Kidney epithelial cell (primary cell): ENCODE data around the gene TERT. TPM values are rescaled to one million over a fixed set of nuclear protein-coding genes. Genes with fewer than 3 reads are reported as not detected.

ENCODE experiments used
- DNase-seq: peaks from one replicate; pipeline ENCODE4 v3.0.0-alpha.2; 2010; ENCODE audit warnings: low read depth
- H3K27me3 ChIP-seq: 2 replicates; pipeline ENCODE4 v1.6.0; 2011; ENCODE audit warnings: low read length; ENCODE audit not compliant: control insufficient read depth, insufficient read depth
- H3K36me3 ChIP-seq: 2 replicates; pipeline ENCODE4 v1.5.1; 2011; ENCODE audit warnings: low read length; ENCODE audit not compliant: control insufficient read depth, insufficient read depth
- H3K4me3 ChIP-seq: 2 replicates; pipeline ENCODE4 v1.5.1; 2011; ENCODE audit warnings: low read depth, mild to moderate bottlenecking, control low read depth, low read length
- CTCF ChIP-seq: IDR thresholded peaks from 2 replicates; pipeline ENCODE4 v1.5.1; 2011; ENCODE audit warnings: mild to moderate bottlenecking, moderate library complexity, low read length, control low read depth, inconsistent platforms; ENCODE audit not compliant: insufficient read depth, poor library complexity, severe bottlenecking
- total RNA-seq: library from RNA; depleted of rRNA; stranded (reverse); fragments of >200 nt; gene quantifications from 2 replicates; pipeline ENCODE4 v1.2.3, GENCODE V29; 2015

The TERT gene
- total RNA-seq, 1 donor from 2014 or later, result not detected

GRCh38 chr5:1280177-1281037 is 14.5 kb downstream of the TERT start:
- DNase-seq, result no peak
- no peaks in the 10 kb centered on the region for H3K27me3 ChIP-seq
- no peaks in the 10 kb centered on the region for H3K36me3 ChIP-seq
- TF ChIP-seq CTCF, result no peak
- no peak overlapping the region for H3K4me3 ChIP-seq

- Histone ChIP-seq H3K36me3 (no peaks in the 10 kb centered on the region), H3K27me3 (no peaks in the 10 kb centered on the region), H3K4me3 (no peak overlapping the region)
- TF ChIP-seq CTCF, result no peak
- no peak for DNase-seq
Measured at GRCh38 chr5:1279443-1280151, 15.3 kb downstream of the TERT start.

- Histone ChIP-seq H3K36me3 (no peaks in the 10 kb centered on the region), H3K4me3 (no peak overlapping the region), H3K27me3 (no peaks in the 10 kb centered on the region)
- DNase-seq, result no peak
- no peak for TF ChIP-seq CTCF
Measured at GRCh38 chr5:1278656-1279442, 16.0 kb downstream of the TERT start.

GRCh38 chr5:1278216-1278615 is 16.7 kb downstream of the TERT start:
- Histone ChIP-seq H3K36me3 (no peaks in the 10 kb centered on the region), H3K4me3 (no peak overlapping the region), H3K27me3 (no peaks in the 10 kb centered on the region)
- DNase-seq, result no peak
- TF ChIP-seq CTCF, result no peak

- no peak for TF ChIP-seq CTCF
- H3K36me3 ChIP-seq, result no peaks in the 10 kb centered on the region
- no peak for DNase-seq
- H3K27me3 ChIP-seq, result no peaks in the 10 kb centered on the region
- H3K4me3 ChIP-seq, result no peak overlapping the region
Measured at GRCh38 chr5:1277781-1278180, 17.1 kb downstream of the TERT start.
